ENCODE data around the gene YPEL3.
A peak's percentile ranks its signal among the peaks of the same experiment; 100 is the strongest.

Gene YPEL3

GRCh38 chr16:30088237-30088831 lies 7.7 kb downstream of the YPEL3 start:
- Histone ChIP-seq H3K79me2 (ENCODE audit: insufficient read depth, low read length) (no peaks in the 10 kb centered on the region), H3K9ac (ENCODE audit: low read length) (no peak overlapping the region), H4K20me1 (ENCODE audit: insufficient read depth, low read length) (no peaks in the 10 kb centered on the region), H3K4me3 (ENCODE audit: low read depth, low read length, poor library complexity, severe bottlenecking) (no peak overlapping the region), H3F3A (ENCODE audit: insufficient read depth, low read length) (no peaks in the 10 kb centered on the region; the same call in 1 of the 2 replicates), H3K4me2 (ENCODE audit: low read length) (no peak overlapping the region), H2AFZ (ENCODE audit: low read length) (no peak overlapping the region), H3K36me3 (ENCODE audit: insufficient read depth, low read length) (peaks cover 24% of the 10 kb centered on the region), H3K27ac (ENCODE audit: low read depth, low read length, poor library complexity, severe bottlenecking) (peak overlapping the region; percentile 18), H3K4me1 (ENCODE audit: insufficient read depth, low read length, severe bottlenecking) (peaks cover 34% of the 10 kb centered on the region), H3K9me2 (ENCODE audit: low read depth, low read length) (no peaks in the 10 kb centered on the region), H3K9me3 (ENCODE audit: low read length) (no peaks in the 10 kb centered on the region), H3K27me3 (ENCODE audit: insufficient read depth, low read length) (no peaks in the 10 kb centered on the region)
- no peak for TF ChIP-seq CTCF (IDR thresholded peaks at IDR 0.05; ENCODE audit: low read length)
- TF ChIP-seq EZH2 (IDR thresholded peaks at IDR 0.05; ENCODE audit: borderline replicate concordance, low read length) = no peak

GRCh38 chr16:30087181-30087898 lies 8.7 kb downstream of the YPEL3 start:
- no peaks in the 10 kb centered on the region for H3K27me3 ChIP-seq (ENCODE audit: insufficient read depth, low read length)
- no peak for TF ChIP-seq CTCF (IDR thresholded peaks at IDR 0.05; ENCODE audit: low read length)
- no peak for TF ChIP-seq EZH2 (IDR thresholded peaks at IDR 0.05; ENCODE audit: borderline replicate concordance, low read length)
- peaks cover 34% of the 10 kb centered on the region for H3K36me3 ChIP-seq (ENCODE audit: insufficient read depth, low read length)
- no peak overlapping the region for H2AFZ ChIP-seq (ENCODE audit: low read length)
- no peak overlapping the region for H3K9ac ChIP-seq (ENCODE audit: low read length)
- no peaks in the 10 kb centered on the region for H3F3A ChIP-seq (ENCODE audit: insufficient read depth, low read length)
- no peak overlapping the region for H3K4me3 ChIP-seq (ENCODE audit: low read depth, low read length, poor library complexity, severe bottlenecking)
- H3K27ac ChIP-seq (ENCODE audit: low read depth, low read length, poor library complexity, severe bottlenecking) = no peak overlapping the region
- H3K79me2 ChIP-seq (ENCODE audit: insufficient read depth, low read length) = no peaks in the 10 kb centered on the region
- H3K9me3 ChIP-seq (ENCODE audit: low read length) = no peaks in the 10 kb centered on the region
- no peaks in the 10 kb centered on the region for H3K9me2 ChIP-seq (ENCODE audit: low read depth, low read length)
- no peak overlapping the region for H3K4me2 ChIP-seq (ENCODE audit: low read length)
- H3K4me1 ChIP-seq (ENCODE audit: insufficient read depth, low read length, severe bottlenecking) = peaks cover 24% of the 10 kb centered on the region
- no peaks in the 10 kb centered on the region for H4K20me1 ChIP-seq (ENCODE audit: insufficient read depth, low read length)

- H4K20me1 ChIP-seq (ENCODE audit: insufficient read depth, low read length) = no peaks in the 10 kb centered on the region
- H3K9me2 ChIP-seq (ENCODE audit: low read depth, low read length) = no peaks in the 10 kb centered on the region
- TF ChIP-seq CTCF (IDR thresholded peaks at IDR 0.05; ENCODE audit: low read length) = no peak
- TF ChIP-seq EZH2 (IDR thresholded peaks at IDR 0.05; ENCODE audit: borderline replicate concordance, low read length) = no peak
- no peak overlapping the region for H3K4me2 ChIP-seq (ENCODE audit: low read length)
- no peak overlapping the region for H2AFZ ChIP-seq (ENCODE audit: low read length)
- H3K79me2 ChIP-seq (ENCODE audit: insufficient read depth, low read length) = no peaks in the 10 kb centered on the region
- no peak overlapping the region for H3K27ac ChIP-seq (ENCODE audit: low read depth, low read length, poor library complexity, severe bottlenecking)
- H3K27me3 ChIP-seq (ENCODE audit: insufficient read depth, low read length) = no peaks in the 10 kb centered on the region
- peaks cover 40% of the 10 kb centered on the region for H3K36me3 ChIP-seq (ENCODE audit: insufficient read depth, low read length)
- no peak overlapping the region for H3K9ac ChIP-seq (ENCODE audit: low read length)
- peaks cover 18% of the 10 kb centered on the region for H3K4me1 ChIP-seq (ENCODE audit: insufficient read depth, low read length, severe bottlenecking)
- H3K4me3 ChIP-seq (ENCODE audit: low read depth, low read length, poor library complexity, severe bottlenecking) = no peak overlapping the region
- no peaks in the 10 kb centered on the region for H3K9me3 ChIP-seq (ENCODE audit: low read length)
- no peaks in the 10 kb centered on the region for H3F3A ChIP-seq (ENCODE audit: insufficient read depth, low read length)
These were observed 9.5 kb downstream of the YPEL3 start for GRCh38 chr16:30086291-30087140.
